HFFc6 (cell line): ENCODE data around the gene TYK2. TPM values are rescaled to one million over a fixed set of nuclear protein-coding genes. Genes with fewer than 3 reads are reported as not detected.

ENCODE experiments used
- DNase-seq: peaks from one replicate; pipeline ENCODE4 v3.0.0-alpha.2; 2018
- H3K27ac Mint-ChIP-seq: 2 replicates; pipeline ENCODE4 v1.8.0; 2020; ENCODE audit warnings: mild to moderate bottlenecking, mixed read lengths
- H3K27me3 Mint-ChIP-seq: 2 replicates; pipeline ENCODE4 v1.8.0; 2021; ENCODE audit warnings: mild to moderate bottlenecking, moderate library complexity, mixed read lengths; ENCODE audit not compliant: insufficient read depth
- H3K36me3 Mint-ChIP-seq: 2 replicates; pipeline ENCODE4 v1.8.0; 2021; ENCODE audit warnings: low read depth, mixed read lengths
- H3K4me1 Mint-ChIP-seq: 2 replicates; pipeline ENCODE4 v1.8.0; 2020; ENCODE audit warnings: low read depth, mixed read lengths
- H3K4me3 Mint-ChIP-seq: 2 replicates; pipeline ENCODE4 v1.8.0; 2020; ENCODE audit warnings: mild to moderate bottlenecking, moderate library complexity, mixed read lengths
- H3K9me3 Mint-ChIP-seq: 2 replicates; pipeline ENCODE4 v1.8.0; 2020; ENCODE audit warnings: mild to moderate bottlenecking, mixed read lengths
- CTCF ChIP-seq: fragments of 200-600 bp; sonication (generic); IDR thresholded peaks from 2 replicates; pipeline ENCODE4 v1.5.0; 2021; ENCODE audit warnings: antibody characterized with exemption, mild to moderate bottlenecking
- total RNA-seq, 6 experiments: library from RNA; stranded (reverse); fragmentation: NEBNext Ultra II Directional; extraction: Animal tissue kit (Norgen Biotek cat#: 25700); gene quantifications; 2 replicates in 1 of 6; 3 replicates in 5 of 6; pipeline ENCODE4 v1.2.3, GENCODE V29; 2021

The TYK2 gene
- total RNA-seq, 6 experiments from 2014 or later = 67.9 to 82.3 (median 78.5) TPM

DNA sequence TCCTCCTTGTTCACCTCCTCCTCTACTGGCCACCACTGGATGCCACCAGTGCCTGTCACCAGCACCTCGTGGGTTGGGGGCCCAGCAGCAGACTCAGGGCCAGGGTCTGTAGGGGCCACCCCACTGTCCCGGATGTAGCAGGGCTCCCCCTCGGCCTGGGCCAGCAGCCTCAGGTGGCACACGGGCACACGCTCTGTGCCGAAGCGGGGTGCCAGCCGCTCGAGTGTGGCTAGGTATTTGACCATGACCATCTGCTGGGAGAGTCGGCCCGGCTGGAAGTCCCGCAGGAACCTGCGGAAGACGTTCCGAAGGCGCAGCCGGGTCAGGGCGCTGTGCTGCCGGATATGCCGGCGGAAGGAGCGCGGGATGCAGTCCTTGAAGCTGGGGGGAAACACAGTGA, 14.9 kb downstream of the TYK2 start:
- no peak for TF ChIP-seq CTCF
- H3K27ac Mint-ChIP-seq = no peak overlapping the region
- no peak overlapping the region for H3K4me3 Mint-ChIP-seq
- H3K27me3 Mint-ChIP-seq = no peaks in the 10 kb centered on the region; the same call in 1 of the 2 replicates
- no peaks in the 10 kb centered on the region for H3K9me3 Mint-ChIP-seq
- no peaks in the 10 kb centered on the region for H3K4me1 Mint-ChIP-seq
- H3K36me3 Mint-ChIP-seq = peaks cover 23% of the 10 kb centered on the region
- no peak for DNase-seq

- Mint-ChIP-seq H3K4me1 (no peaks in the 10 kb centered on the region), H3K36me3 (peaks cover 21% of the 10 kb centered on the region), H3K27me3 (no peaks in the 10 kb centered on the region; the same call in 1 of the 2 replicates), H3K27ac (no peak overlapping the region), H3K4me3 (no peak overlapping the region), H3K9me3 (no peaks in the 10 kb centered on the region)
- no peak for TF ChIP-seq CTCF
- no peak for DNase-seq
Measured at GRCh38 chr19:10364644-10365043, 15.7 kb downstream of the TYK2 start.

- no peak for DNase-seq
- Mint-ChIP-seq H3K27me3 (peaks cover 4% of the 10 kb centered on the region), H3K27ac (no peak overlapping the region), H3K4me1 (no peaks in the 10 kb centered on the region), H3K36me3 (peaks cover 18% of the 10 kb centered on the region; the same call in 1 of the 2 replicates), H3K9me3 (no peaks in the 10 kb centered on the region), H3K4me3 (no peak overlapping the region)
- TF ChIP-seq CTCF = no peak
Measured at GRCh38 chr19:10363789-10364281, 16.5 kb downstream of the TYK2 start.

DNA sequence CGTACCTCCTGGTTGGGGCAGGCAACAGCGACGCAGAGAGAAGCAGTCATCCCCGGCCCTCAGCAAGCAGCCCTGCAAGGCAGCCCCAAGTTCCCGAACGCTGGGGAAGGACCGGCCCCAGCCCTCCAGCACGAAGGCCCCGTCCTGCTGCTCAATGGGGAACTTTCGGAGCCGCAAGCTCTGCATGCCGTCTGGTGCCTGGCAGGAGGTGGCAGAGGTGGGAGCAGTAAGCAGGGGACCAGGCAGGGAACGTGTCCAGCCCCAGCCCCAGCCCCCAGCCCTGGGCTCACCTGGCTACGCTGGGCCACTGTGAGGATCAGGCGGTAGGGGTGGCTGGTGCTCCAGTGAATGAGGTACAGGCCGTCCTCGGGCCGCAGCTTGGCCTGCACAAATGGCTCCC, 18.1 kb downstream of the TYK2 start:
- peaks cover 7% of the 10 kb centered on the region; the same call in 1 of the 2 replicates for H3K36me3 Mint-ChIP-seq

DNA sequence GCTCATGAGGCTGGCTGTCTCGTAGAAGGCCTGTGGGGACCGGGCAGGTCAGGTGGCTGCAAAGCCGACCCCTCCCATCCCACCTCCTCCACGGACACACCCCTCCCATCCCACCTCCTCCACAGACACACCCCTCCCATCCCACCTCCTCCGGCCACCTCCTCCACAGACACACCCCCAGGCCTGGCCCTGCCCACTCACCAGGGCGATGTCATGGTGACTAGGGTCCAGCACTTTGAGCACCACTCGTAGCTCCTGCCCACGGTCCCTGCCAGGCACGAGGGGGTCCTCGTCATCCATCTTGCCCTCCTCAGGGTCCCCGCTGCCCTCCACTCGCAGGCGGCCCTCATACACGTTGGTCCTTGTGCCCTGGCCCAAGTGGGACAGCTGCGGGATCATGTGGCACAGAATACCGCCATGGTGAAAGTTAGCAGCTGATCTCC, 18.8 kb downstream of the TYK2 start:
- no peak for TF ChIP-seq CTCF
- Mint-ChIP-seq H3K4me1 (no peaks in the 10 kb centered on the region), H3K9me3 (no peaks in the 10 kb centered on the region), H3K4me3 (no peak overlapping the region), H3K27ac (no peak overlapping the region), H3K27me3 (peaks cover 4% of the 10 kb centered on the region), H3K36me3 (peaks cover 6% of the 10 kb centered on the region; the same call in 1 of the 2 replicates)
- no peak for DNase-seq

More for the DNA sequence above, 18.1 kb downstream of the TYK2 start:
- Mint-ChIP-seq H3K27ac (no peak overlapping the region), H3K4me1 (no peaks in the 10 kb centered on the region), H3K27me3 (peaks cover 4% of the 10 kb centered on the region), H3K9me3 (no peaks in the 10 kb centered on the region), H3K4me3 (no peak overlapping the region)
- TF ChIP-seq CTCF = no peak
- no peak for DNase-seq
